K562 (cell line): ENCODE results near the gene PLPP4. TPM values are rescaled to one million over a fixed set of nuclear protein-coding genes. Genes with fewer than 3 reads are reported as not detected.

Source experiments
- ATAC-seq: fragments of 200-7000 bp; cut with Tn5 transposase; 3 replicates; pipeline ENCODE4 v1.9.1; 2020; ENCODE audit warnings: moderate library complexity
- BruUV-seq: library from RNA; stranded (reverse); fragments of 400-500 nt; replicated peaks from 2 replicates; lab custom pipeline; 2021; lab: Mats Ljungman, UMichigan
- CTCF ChIA-PET: fragments of 300-600 bp; formaldehyde crosslinking; extraction: SDS; loops from one replicate; lab custom pipeline; 2021; ENCODE audit warnings: low intra/inter-chr PET ratio; lab: Yijun Ruan, JAX
- POLR2A ChIA-PET: fragments of 300-600, 350-650 bp; sonication (Branson Sonifier 250); formaldehyde crosslinking; extraction: SDS; loops from one replicate; lab custom pipeline; 2021; ENCODE audit warnings: antibody characterized with exemption, inconsistent platforms; lab: Yijun Ruan, JAX
- DNase-seq, 4 experiments: peaks; one replicate each; pipeline versions ENCODE4 v3.0.0 to v3.0.0-alpha.2; 2011 to 2018; ENCODE audit warnings: low spot score in 3 of 4, mixed read lengths in 3 of 4; ENCODE audit errors: extremely low read depth in 1 of 4
- FAIRE-seq: peaks from 2 replicates; lab custom pipeline; 2011; peaks lifted over from hg19 to GRCh38; lab: Jason Lieb, UNC
- H2AFZ ChIP-seq: 2 replicates; pipeline ENCODE4 v1.6.0; 2011; ENCODE audit warnings: low read depth, low read length, control low read depth, inconsistent platforms
- H3K27ac ChIP-seq: fragments of 200-600 bp; 3 replicates; pipeline ENCODE4 v1.8.0; 2011; ENCODE audit warnings: low read depth, mild to moderate bottlenecking, control low read depth, inconsistent platforms, low read length, moderate library complexity, mixed read lengths; ENCODE audit errors: extremely low read depth
- H3K27me3 ChIP-seq, 2 experiments: fragments of 300-600 bp in 1 of 2; 2 replicates in 1 of 2; 3 replicates in 1 of 2; pipeline versions ENCODE4 v1.6.0 to v1.8.0; 2011; ENCODE audit warnings: inconsistent platforms in 2 of 2, low read length in 2 of 2, mild to moderate bottlenecking in 1 of 2, mixed read lengths in 1 of 2, moderate library complexity in 1 of 2; ENCODE audit not compliant: control insufficient read depth in 2 of 2, insufficient read depth in 2 of 2
- H3K36me3 ChIP-seq: fragments of 300-600 bp; 3 replicates; pipeline ENCODE4 v1.8.0; 2011; ENCODE audit warnings: mild to moderate bottlenecking, low read length, inconsistent platforms; ENCODE audit not compliant: control insufficient read depth, insufficient read depth
- H3K4me1 ChIP-seq, 2 experiments: fragments of 200-600 bp in 1 of 2; replicated peaks in 1 of 2; 2 replicates in 1 of 2; 3 replicates in 1 of 2; pipeline versions ENCODE4 v1.5.1 to v1.8.0; 2011; ENCODE audit warnings: inconsistent platforms in 2 of 2, low read length in 2 of 2, mild to moderate bottlenecking in 1 of 2, mixed read lengths in 1 of 2, moderate library complexity in 1 of 2; ENCODE audit not compliant: control insufficient read depth in 2 of 2, insufficient read depth in 2 of 2
- H3K4me2 ChIP-seq: 2 replicates; pipeline ENCODE4 v1.6.1; 2011; ENCODE audit warnings: low read length, control low read depth, inconsistent platforms, mixed read lengths; ENCODE audit not compliant: insufficient read depth
- H3K4me3 ChIP-seq: fragments of 200-600 bp; sonication (generic), shearing (Covaris generic); 2 replicates; pipeline ENCODE4 v1.5.1; 2016; ENCODE audit warnings: control low read depth, inconsistent platforms
- H3K79me2 ChIP-seq: fragments of 200-600 bp; 3 replicates; pipeline ENCODE4 v1.8.0; 2011; ENCODE audit warnings: low read length, inconsistent platforms; ENCODE audit not compliant: control insufficient read depth, insufficient read depth
- H3K9ac ChIP-seq, 2 experiments: 2 replicates each; pipeline versions ENCODE4 v1.6.0 to v1.6.1; 2011; ENCODE audit warnings: low read depth in 2 of 2, low read length in 2 of 2, control low read depth in 1 of 2, inconsistent platforms in 1 of 2, mild to moderate bottlenecking in 1 of 2, mixed read lengths in 1 of 2; ENCODE audit not compliant: insufficient read depth in 1 of 2
- H3K9me1 ChIP-seq: one replicate; pipeline ENCODE4 v1.6.0; 2011; ENCODE audit warnings: inconsistent platforms, mild to moderate bottlenecking, low read length, moderate library complexity; ENCODE audit not compliant: control insufficient read depth, insufficient read depth
- H3K9me3 ChIP-seq: replicated peaks from 2 replicates; pipeline ENCODE4 v1.5.1; 2011; ENCODE audit warnings: low read depth, low read length, inconsistent platforms; ENCODE audit not compliant: control insufficient read depth, insufficient read depth
- H4K20me1 ChIP-seq: replicated peaks from 2 replicates; pipeline ENCODE4 v1.6.1; 2011; ENCODE audit warnings: low read length, inconsistent platforms, mixed read lengths; ENCODE audit not compliant: control insufficient read depth, insufficient read depth
- ATF6 ChIP-seq: sonication (generic); formaldehyde crosslinking; IDR thresholded peaks from 2 replicates; pipeline ENCODE4 v1.4.0; 2020; ENCODE audit warnings: mild to moderate bottlenecking, missing genetic modification reagents
- DMBX1 ChIP-seq: fragments of 250-450 bp; sonication (Bioruptor Pico); IDR thresholded peaks from 2 replicates; pipeline ENCODE4 v1.8.0; 2022; ENCODE audit warnings: inconsistent platforms, mild to moderate bottlenecking, moderate library complexity, borderline replicate concordance
- E4F1 ChIP-seq: fragments of 250-450 bp; sonication (Bioruptor Pico); IDR thresholded peaks from 2 replicates; pipeline ENCODE4 v1.5.0; 2021; ENCODE audit warnings: mild to moderate bottlenecking, borderline replicate concordance
- EP400 ChIP-seq: fragments of 450-650 bp; IDR thresholded peaks from 2 replicates; pipeline ENCODE4 v1.6.1; 2017; ENCODE audit warnings: antibody characterized with exemption, mild to moderate bottlenecking, moderate library complexity
- GABPA ChIP-seq: fragments of 200-800 bp; sonication (Bioruptor generic); conservative IDR thresholded peaks from 2 replicates; pipeline ENCODE4 v1.6.1; 2016; ENCODE audit warnings: low read depth, missing genetic modification characterization, missing compliant biosample characterization
- HMGN3 ChIP-seq: IDR thresholded peaks from 2 replicates; pipeline ENCODE4 v1.6.1; 2011; ENCODE audit warnings: borderline replicate concordance, low read depth, mild to moderate bottlenecking, mixed read lengths, low read length; ENCODE audit not compliant: insufficient read length; ENCODE audit errors: extremely low read depth
- MEF2D ChIP-seq: conservative IDR thresholded peaks from 2 replicates; pipeline ENCODE4 v1.6.1; 2016; ENCODE audit warnings: low read depth, missing genetic modification characterization, missing compliant biosample characterization
- MEIS2 ChIP-seq: fragments of 450-650 bp; IDR thresholded peaks from 2 replicates; pipeline ENCODE4 v1.6.1; 2014; ENCODE audit warnings: mild to moderate bottlenecking; ENCODE audit not compliant: partially characterized antibody
- NCOR1 ChIP-seq: fragments of 450-650 bp; IDR thresholded peaks from 2 replicates; pipeline ENCODE4 v1.6.1; 2016; ENCODE audit warnings: mild to moderate bottlenecking, moderate library complexity
- NR2F6 ChIP-seq: fragments of 450-650 bp; formaldehyde crosslinking; IDR thresholded peaks from 2 replicates; pipeline ENCODE4 v1.4.0; 2020; ENCODE audit warnings: mild to moderate bottlenecking
- RBBP5 ChIP-seq: fragments of 200-600 bp; sonication (generic); IDR thresholded peaks from 2 replicates; pipeline ENCODE4 v1.6.1; 2012; ENCODE audit warnings: borderline replicate concordance, mild to moderate bottlenecking, low read length, control low read depth, inconsistent platforms; ENCODE audit not compliant: insufficient read depth, poor library complexity, severe bottlenecking
- SLC30A9 ChIP-seq: fragments of 250-450 bp; sonication (Bioruptor Pico); IDR thresholded peaks from 2 replicates; pipeline ENCODE4 v1.8.0; 2022; ENCODE audit warnings: mild to moderate bottlenecking, moderate library complexity
- TCF3 ChIP-seq: sonication (generic); formaldehyde crosslinking; IDR thresholded peaks from 2 replicates; pipeline ENCODE4 v1.4.0; 2020; ENCODE audit warnings: mild to moderate bottlenecking, missing genetic modification reagents
- TEAD4 ChIP-seq, 2 experiments: sonication (generic) in 1 of 2; formaldehyde crosslinking in 1 of 2; IDR thresholded peaks; 2 replicates each; pipeline versions ENCODE4 v1.6.1 to v1.8.0; 2012 to 2022; ENCODE audit warnings: borderline replicate concordance in 1 of 2, inconsistent platforms in 1 of 2, low read length in 1 of 2, mild to moderate bottlenecking in 1 of 2, missing genetic modification reagents in 1 of 2
- ZNF449 ChIP-seq: fragments of 250-450 bp; sonication (Bioruptor Pico); IDR thresholded peaks from 2 replicates; pipeline ENCODE4 v1.8.0; 2022; ENCODE audit warnings: moderate library complexity, mild to moderate bottlenecking, inconsistent platforms
- ZNF644 ChIP-seq: fragments of 200-800 bp; sonication (Bioruptor generic); IDR thresholded peaks from 2 replicates; pipeline ENCODE4 v1.6.1; 2016; ENCODE audit warnings: low read depth, missing genetic modification characterization, missing compliant biosample characterization
- WGBS: fragments of 100-300 bp; shearing (Covaris generic); methylation state at CpG from one replicate; pipeline ENCODE4 v1.1.6; 2016; ENCODE audit warnings: low coverage, mixed read lengths; ENCODE audit not compliant: insufficient coverage; ENCODE audit errors: missing lambda C conversion rate; 5-methylcytosine and 5-hydroxymethylcytosine counted together
- in situ Hi-C: fragments of 300-500 bp; cut with MboI; formaldehyde crosslinking; loops from 4 replicates; pipeline ENCODE4 v1.15.0; 2018; ENCODE audit warnings: inconsistent platforms, mixed read lengths
- intact Hi-C: fragments of 100-400 bp; cut with micrococcal nuclease; formaldehyde crosslinking; loops from 2 replicates; pipeline ENCODE4 v1.14.2; 2022
- polyA plus RNA-seq, 8 experiments: library from polyadenylated mRNA; depleted of rRNA in 4 of 8; stranded (reverse) in 5 of 8; unstranded in 3 of 8; fragments of >200 nt; fragmentation: Nextera tagmentation in 2 of 8; fragmentation: Illumina TruSeq in 1 of 8; extraction: Ambion mirVana in 2 of 8; extraction: Trizol in 1 of 8; gene quantifications; 2 replicates each; pipeline versions ENCODE4 v1.2.1 to v1.2.3, GENCODE V29; 2011 to 2014; ENCODE audit warnings: inconsistent platforms in 1 of 8, missing spikeins in 1 of 8
- total RNA-seq, 7 experiments: library from RNA; depleted of rRNA in 6 of 7; stranded (reverse); fragments of >200 nt in 6 of 7; fragmentation: Illumina TruSeq in 2 of 7; extraction: Trizol in 2 of 7; gene quantifications; 2 replicates each; pipeline versions ENCODE4 v1.2.1 to v1.2.3, GENCODE V29; 2011 to 2021; ENCODE audit warnings: low replicate concordance in 1 of 7

Gene PLPP4
- total and polyA plus RNA-seq, 9 of the 15 experiments (the other 6 are each of a cell fraction or from before 2014, with no cell fraction given), result 0.08 TPM; not detected in 8

GRCh38 chr10:120477021-120477742, 20.2 kb downstream of the PLPP4 start:
- Histone ChIP-seq H3K4me3 (no peak overlapping the region), H3K9me1 (no peaks in the 10 kb centered on the region), H3K36me3 (no peaks in the 10 kb centered on the region), H3K9me3 (no peaks in the 10 kb centered on the region), H4K20me1 (no peaks in the 10 kb centered on the region), H3K4me2 (no peak overlapping the region), H3K79me2 (no peaks in the 10 kb centered on the region), H3K27me3 (no peaks in the 10 kb centered on the region), H3K9ac (no peak overlapping the region), H3K27ac (no peak overlapping the region), H3K4me1 (no peaks in the 10 kb centered on the region), H2AFZ (no peak overlapping the region)
- ATAC-seq (no peak), FAIRE-seq (no peak), DNase-seq (no peak)
- in situ Hi-C loops, result no loop called here
- POLR2A ChIA-PET, result no interaction called here
- intact Hi-C loops, result no loop called here
- no TSS peak for BruUV-seq
- WGBS, result 2% methylated on average over 6 of the region's 8 CpGs
- CTCF ChIA-PET, result no interaction called here
- TF ChIP-seq GABPA (tag) (no peak), NR2F6 (CRISPR knock-in tag) (no peak), MEIS2 (no peak), NCOR1 (no peak), RBBP5 (no peak), E4F1 (CRISPR knock-in tag) (no peak), MEF2D (no peak), ZNF644 (tag) (no peak), EP400 (no peak), DMBX1 (no peak), TEAD4 (IDR thresholded peaks at IDR 0.05; ENCODE audit: low read length) (no peak), TEAD4 (CRISPR knock-in tag; IDR thresholded peaks at IDR 0.05; ENCODE audit: borderline replicate concordance) (no peak), HMGN3 (no peak), ZNF449 (no peak), ATF6 (CRISPR knock-in tag) (no peak), SLC30A9 (CRISPR knock-in tag) (no peak), TCF3 (CRISPR knock-in tag) (no peak)
